ENCODE measurements around the gene MANBA. TPM values are rescaled to one million over a fixed set of nuclear protein-coding genes. Genes with fewer than 3 reads are reported as not detected.

The MANBA gene
- total RNA-seq, 3 donors from 2014 or later (not counting 1 experiment from before 2014, with no cell fraction given) = 38.1 to 43.2 (median 40.8) TPM

DNA sequence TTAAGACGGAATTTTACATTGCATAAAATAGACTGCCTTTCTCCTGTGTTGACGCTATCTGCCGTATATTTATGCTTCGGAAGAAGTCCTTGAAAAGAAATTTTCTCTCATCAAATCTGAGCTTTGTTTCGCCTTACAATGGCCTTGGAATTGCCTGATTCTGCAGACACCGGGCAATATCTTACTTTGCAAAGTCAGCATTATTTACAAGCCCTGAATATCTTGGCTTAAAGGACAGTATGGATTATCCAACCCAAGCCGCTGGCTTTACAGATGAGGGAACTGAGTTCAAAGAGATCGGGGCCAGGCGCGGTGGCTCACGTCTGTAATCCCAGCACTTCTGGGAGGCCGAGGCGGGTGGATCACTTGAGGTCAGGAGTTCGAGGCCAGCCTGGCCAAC, 1.1 kb upstream of the MANBA start:
- Histone ChIP-seq H3K4me3 (ENCODE audit: low read length) (no peak overlapping the region), H3K4me1 (ENCODE audit: control insufficient read depth, insufficient read depth, low read length) (peaks cover 19% of the 10 kb centered on the region), H3K27me3 (ENCODE audit: control insufficient read depth, insufficient read depth, low read length) (no peaks in the 10 kb centered on the region), H3K27ac (ENCODE audit: low read length) (no peak overlapping the region), H3K9me3 (ENCODE audit: control insufficient read depth, insufficient read depth, low read length) (no peaks in the 10 kb centered on the region), H3K36me3 (ENCODE audit: control insufficient read depth, insufficient read depth, low read length) (no peaks in the 10 kb centered on the region)
- ATAC-seq (no peak), DNase-seq (no peak)
- intact Hi-C loops (cut with micrococcal nuclease) = loop anchor here (1.0 kb wide), 1 partner anchor 106 kb away; the partner anchor contains the start of gene CISD2
- peaks cover 35 to 36% of the 10 kb centered on the region in 2 donors for H3K4me1 Mint-ChIP-seq
- H3K36me3 Mint-ChIP-seq = no peaks in the 10 kb centered on the region
- H3K27ac Mint-ChIP-seq = peak overlapping the region; percentile 80 to 87
- WGBS (ENCODE audit: insufficient coverage) = 93% methylated on average over 14 of the region's 14 CpGs
- peak overlapping the region; percentile 96 for H3K4me3 Mint-ChIP-seq
- peaks cover 3 to 6% of the 10 kb centered on the region in 2 donors for H3K27me3 Mint-ChIP-seq (ENCODE audit: low read depth in 2 of 2)
- no peak for TF ChIP-seq CTCF (IDR thresholded peaks at IDR 0.05)
- H3K9me3 Mint-ChIP-seq = no peaks in the 10 kb centered on the region

DNA sequence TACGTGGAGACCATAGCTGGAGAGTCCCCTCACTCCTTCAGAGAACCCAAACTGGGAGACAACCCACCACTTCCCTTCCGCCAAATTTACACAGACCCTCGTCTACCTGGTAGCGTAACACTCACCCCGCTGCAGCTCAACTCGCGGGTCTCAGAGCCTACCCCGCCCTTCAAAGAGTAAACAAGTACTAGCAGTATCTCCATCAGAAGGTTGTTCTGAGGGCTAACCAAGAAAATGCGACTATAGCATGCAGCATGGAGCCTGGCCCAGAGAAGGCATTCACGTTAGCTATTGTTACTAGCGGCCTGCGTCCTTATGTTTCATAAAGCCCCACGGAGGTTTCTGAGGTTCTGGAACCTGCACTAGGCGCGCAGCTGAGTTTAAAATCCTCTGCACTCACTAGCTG, 531 bp upstream of the MANBA start:
- ATAC-seq (peak; percentile 3 to 16 (median 9)), DNase-seq (no peak)
- Histone ChIP-seq H3K4me1 (ENCODE audit: control insufficient read depth, insufficient read depth, low read length) (peaks cover 19% of the 10 kb centered on the region), H3K36me3 (ENCODE audit: control insufficient read depth, insufficient read depth, low read length) (no peaks in the 10 kb centered on the region), H3K27me3 (ENCODE audit: control insufficient read depth, insufficient read depth, low read length) (no peaks in the 10 kb centered on the region), H3K4me3 (ENCODE audit: low read length) (peak overlapping the region; percentile 96), H3K27ac (ENCODE audit: low read length) (peak overlapping the region; percentile 95), H3K9me3 (ENCODE audit: control insufficient read depth, insufficient read depth, low read length) (no peaks in the 10 kb centered on the region)
- H3K4me3 Mint-ChIP-seq = peak overlapping the region; percentile 96
- TF ChIP-seq CTCF (IDR thresholded peaks at IDR 0.05) = no peak
- 4% methylated on average over 15 of the region's 15 CpGs for WGBS (ENCODE audit: insufficient coverage)
- H3K9me3 Mint-ChIP-seq = no peaks in the 10 kb centered on the region
- no peaks in the 10 kb centered on the region for H3K36me3 Mint-ChIP-seq
- peak overlapping the region; percentile 80 to 87 for H3K27ac Mint-ChIP-seq
- H3K4me1 Mint-ChIP-seq = peaks cover 35 to 36% of the 10 kb centered on the region in 2 donors
- intact Hi-C loops (cut with micrococcal nuclease) = loop anchor here (1.0 kb wide), 1 partner anchor 107 kb away; the partner anchor contains the start of gene CISD2
- peaks cover 3 to 6% of the 10 kb centered on the region in 2 donors for H3K27me3 Mint-ChIP-seq (ENCODE audit: low read depth in 2 of 2)

GRCh38 chr4:102759831-102760644, 730 bp downstream of the MANBA start:
- H3K36me3 Mint-ChIP-seq = no peaks in the 10 kb centered on the region
- peak overlapping the region; percentile 96 for H3K4me3 ChIP-seq (ENCODE audit: low read length)
- peaks cover 35 to 36% of the 10 kb centered on the region in 2 donors for H3K4me1 Mint-ChIP-seq
- DNase-seq (peak; percentile 33 to 78), ATAC-seq (peak; percentile 57 to 81 (median 73))
- peak overlapping the region; percentile 96 for H3K4me3 Mint-ChIP-seq
- no peaks in the 10 kb centered on the region for H3K27me3 ChIP-seq (ENCODE audit: control insufficient read depth, insufficient read depth, low read length)
- peaks cover 3 to 6% of the 10 kb centered on the region in 2 donors for H3K27me3 Mint-ChIP-seq (ENCODE audit: low read depth in 2 of 2)
- H3K9me3 Mint-ChIP-seq = no peaks in the 10 kb centered on the region
- intact Hi-C loops (cut with micrococcal nuclease) = loop anchor here (1.0 kb wide), 3 partner anchors 26 to 259 kb away; partner anchors contain the start of genes SLC9B1 and UBE2D3
- H3K4me1 ChIP-seq (ENCODE audit: control insufficient read depth, insufficient read depth, low read length) = peaks cover 19% of the 10 kb centered on the region
- H3K27ac ChIP-seq (ENCODE audit: low read length) = peak overlapping the region; percentile 95
- no peaks in the 10 kb centered on the region for H3K36me3 ChIP-seq (ENCODE audit: control insufficient read depth, insufficient read depth, low read length)
- H3K9me3 ChIP-seq (ENCODE audit: control insufficient read depth, insufficient read depth, low read length) = no peaks in the 10 kb centered on the region
- peak overlapping the region; percentile 80 to 87 for H3K27ac Mint-ChIP-seq
- no peak for TF ChIP-seq CTCF (IDR thresholded peaks at IDR 0.05)
- 3% methylated on average over 25 of the region's 25 CpGs for WGBS (ENCODE audit: insufficient coverage)
